Measurements from ENCODE around the gene NETO2.

GRCh38 chr16:47069841-47070584 is 73.7 kb downstream of the NETO2 start:
- TF ChIP-seq CHD1 (IDR thresholded peaks at IDR 0.05; ENCODE audit: low read length) = no peak
- TF ChIP-seq ZBTB2 (IDR thresholded peaks at IDR 0.05) = no peak
